Stimulated activated CD4-positive, alpha-beta T cell treated with anti-CD3 and anti-CD28 coated beads, Interleukin-12 subunit alpha, Interleukin-12 subunit beta, amount 100 ng/mL, for 48 hours (primary cell): ENCODE results near the gene THAP7.

Source experiments
- DNase-seq, 3 donors: peaks; one replicate each; pipeline ENCODE4 v3.0.0-alpha.2; 2020; ENCODE audit warnings: low read depth in 2 of 3, low spot score in 1 of 3

The THAP7 gene

GRCh38 chr22:20965104-20965887, 36.6 kb downstream of the THAP7 start:
- no peak for DNase-seq

DNA sequence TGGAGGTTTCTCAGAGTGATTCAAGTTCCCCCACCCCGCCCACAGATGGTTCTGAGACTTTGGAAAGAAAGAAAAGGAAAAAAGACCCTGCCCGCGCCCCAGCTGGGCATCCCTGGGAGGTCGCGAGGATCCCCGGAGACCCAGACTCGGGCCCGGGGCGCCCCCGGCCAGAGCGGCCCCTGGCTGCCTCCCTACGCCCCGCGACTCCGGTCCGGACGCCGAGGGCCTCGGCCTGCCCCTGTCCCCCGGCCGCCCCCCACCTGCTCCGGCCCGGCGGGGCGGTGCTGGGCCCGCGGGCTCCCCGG, 37.2 kb downstream of the THAP7 start:
- DNase-seq, result no peak

- no peak for DNase-seq
Measured at GRCh38 chr22:20964090-20964798, 37.7 kb downstream of the THAP7 start.

DNA sequence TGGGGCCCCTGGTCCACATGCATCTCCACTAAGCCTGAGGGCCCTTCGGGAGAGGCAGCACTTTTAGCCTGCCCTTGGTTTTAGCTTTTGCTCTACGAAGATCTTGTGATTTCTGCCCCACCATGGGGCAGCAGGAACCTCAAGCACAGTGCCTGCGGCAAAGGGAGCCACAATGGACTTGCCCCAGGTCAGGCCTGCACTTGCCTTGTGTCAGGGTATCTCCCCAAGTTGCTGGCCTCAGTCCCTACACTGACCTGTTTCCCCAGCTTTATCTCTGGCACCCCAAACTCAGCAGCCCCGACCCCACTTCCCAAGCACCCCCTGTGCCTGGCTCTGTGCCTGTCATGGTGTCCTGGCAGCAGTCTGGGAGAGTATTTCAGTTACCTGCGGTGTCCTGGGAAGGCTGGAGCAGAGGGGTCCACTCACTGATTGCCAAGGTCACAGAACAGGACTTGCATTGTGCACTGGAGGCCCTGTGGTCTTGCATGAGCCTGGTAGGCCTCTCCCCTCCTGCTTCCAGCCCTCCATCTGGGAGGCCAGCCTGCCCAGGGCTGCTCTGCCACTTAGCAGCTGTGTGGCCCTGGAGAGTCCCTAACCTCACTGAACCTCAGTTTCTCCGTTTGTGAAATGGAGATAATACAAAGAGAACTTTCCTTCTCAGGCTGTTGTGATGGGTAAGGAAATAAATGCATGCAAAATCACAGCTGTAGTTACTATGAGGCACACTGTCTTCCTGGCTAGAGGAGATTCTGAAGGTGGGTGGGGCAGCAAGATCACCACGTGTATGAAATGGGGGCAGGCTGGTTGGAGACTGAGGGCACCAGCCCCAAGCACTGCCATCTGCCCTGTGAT, 38.5 kb downstream of the THAP7 start:
- no peak for DNase-seq

DNA sequence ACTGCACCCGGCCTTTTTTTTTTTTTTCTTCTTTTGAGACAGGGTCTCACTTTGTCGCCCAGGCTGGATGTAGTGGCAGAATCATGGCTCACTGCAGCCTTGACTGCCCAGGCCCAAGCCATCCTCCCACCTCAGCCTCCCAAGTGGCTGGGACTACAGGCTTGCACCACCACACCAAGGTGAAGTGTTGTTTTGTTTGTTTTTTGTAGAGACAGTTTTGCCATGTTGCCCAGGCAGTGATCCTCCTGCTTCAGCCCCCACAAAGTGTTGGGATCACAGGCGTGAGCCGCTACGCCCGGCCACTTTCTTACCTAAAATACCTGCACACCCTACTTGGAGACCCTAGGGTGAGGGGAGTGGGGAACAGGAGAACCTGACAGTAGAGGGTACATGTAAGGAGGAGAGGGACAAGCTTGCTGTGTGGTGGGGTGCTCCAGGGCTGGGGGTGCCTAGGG, 39.4 kb downstream of the THAP7 start:
- no peak for DNase-seq

DNA sequence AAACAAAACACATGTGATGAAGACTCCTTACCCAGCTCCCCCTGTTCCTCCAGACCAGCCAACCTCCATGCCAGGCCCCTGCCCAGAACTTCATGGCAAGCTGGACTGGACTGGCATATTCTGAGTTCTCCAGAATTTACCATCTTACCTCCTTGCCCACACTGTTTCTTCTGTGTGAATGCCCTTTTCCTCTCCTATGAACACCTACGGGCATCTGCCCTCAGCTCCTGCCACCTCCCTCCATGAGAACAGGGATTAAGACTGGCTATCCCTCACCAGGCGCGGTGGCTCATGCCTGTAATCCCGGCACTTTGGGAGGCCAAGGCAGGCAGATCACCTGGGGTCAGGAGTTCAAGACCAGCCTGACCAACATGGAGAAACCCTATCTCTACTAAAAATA, 41.3 kb downstream of the THAP7 start:
- no peak for DNase-seq

DNA sequence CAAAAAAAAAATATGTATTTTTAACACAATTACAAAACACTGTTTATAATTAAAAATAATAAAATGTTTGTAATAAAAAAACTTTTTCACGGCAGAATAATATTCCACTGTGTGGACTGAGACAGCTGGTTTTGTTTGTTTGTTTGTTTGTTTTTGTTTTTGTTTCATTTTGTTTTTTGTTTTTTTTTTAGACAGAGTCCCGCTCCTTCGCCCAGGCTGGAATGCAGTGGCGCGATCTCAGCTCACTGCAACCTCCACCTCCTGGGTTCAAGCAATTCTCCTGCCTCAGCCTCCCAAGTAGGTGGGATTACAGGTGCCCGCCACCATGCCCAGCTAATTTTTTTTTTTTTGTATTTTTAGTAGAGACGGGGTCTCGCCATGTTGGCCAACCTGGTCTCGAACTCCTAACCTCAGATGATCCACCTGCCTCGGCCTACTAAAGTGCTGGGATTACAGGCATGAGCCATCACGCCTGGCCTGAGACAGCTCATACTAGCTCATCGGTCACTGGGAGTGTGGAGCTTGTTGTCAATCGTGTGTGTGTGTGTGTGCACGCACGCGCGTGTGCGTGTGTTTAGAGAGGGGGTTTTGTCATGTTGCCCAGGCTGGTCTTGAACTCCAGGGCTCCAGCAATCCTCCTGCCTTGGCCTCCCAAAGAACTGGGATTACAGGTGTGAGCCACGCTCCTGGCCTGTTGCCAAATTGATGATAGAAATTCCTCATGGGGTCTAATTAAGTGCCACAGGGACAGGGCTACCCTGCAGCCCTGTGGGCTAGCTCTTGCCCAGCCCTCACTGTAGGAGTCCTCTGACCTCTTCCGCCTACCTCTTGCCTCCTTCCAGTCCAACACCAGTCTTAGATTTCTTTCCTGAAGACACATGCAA, 42.1 kb downstream of the THAP7 start:
- no peak for DNase-seq

DNA sequence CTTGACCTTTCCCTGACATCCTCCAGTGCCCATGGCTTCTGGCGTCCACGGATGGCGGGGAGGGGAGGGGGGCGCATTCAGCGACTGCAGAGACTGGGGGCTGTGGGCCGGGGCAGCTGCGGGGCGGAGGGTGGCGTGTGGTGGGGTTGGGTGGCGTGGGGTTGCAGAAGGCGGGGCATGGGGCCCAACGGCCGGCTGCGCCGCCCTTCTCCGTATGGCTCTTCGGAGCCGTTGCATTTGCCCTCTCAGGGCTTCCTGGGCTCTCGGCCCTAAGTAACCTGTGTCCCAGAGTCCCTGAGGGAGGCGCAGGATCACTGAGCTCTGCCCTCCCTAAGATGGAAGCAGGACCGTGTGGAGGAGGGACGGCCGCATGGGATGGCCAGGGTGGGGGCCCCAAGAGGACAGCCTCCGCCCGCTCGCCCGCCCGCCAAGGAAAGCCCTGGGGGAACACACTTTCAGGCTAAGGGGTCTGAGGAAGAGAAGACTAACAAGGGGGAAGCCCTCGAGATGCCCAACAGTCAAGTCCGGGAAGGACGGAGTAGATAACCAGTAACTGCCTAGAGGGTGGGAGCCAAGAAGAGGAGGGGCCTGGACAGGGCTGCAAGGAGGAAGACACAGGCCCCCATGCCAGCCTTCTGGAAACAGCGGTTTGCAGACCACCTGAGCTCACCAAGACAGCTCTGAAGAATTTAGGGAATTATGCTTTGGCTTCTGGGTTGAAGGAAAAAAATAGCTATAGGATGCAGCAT, 44.1 kb downstream of the THAP7 start:
- DNase-seq, result no peak

DNA sequence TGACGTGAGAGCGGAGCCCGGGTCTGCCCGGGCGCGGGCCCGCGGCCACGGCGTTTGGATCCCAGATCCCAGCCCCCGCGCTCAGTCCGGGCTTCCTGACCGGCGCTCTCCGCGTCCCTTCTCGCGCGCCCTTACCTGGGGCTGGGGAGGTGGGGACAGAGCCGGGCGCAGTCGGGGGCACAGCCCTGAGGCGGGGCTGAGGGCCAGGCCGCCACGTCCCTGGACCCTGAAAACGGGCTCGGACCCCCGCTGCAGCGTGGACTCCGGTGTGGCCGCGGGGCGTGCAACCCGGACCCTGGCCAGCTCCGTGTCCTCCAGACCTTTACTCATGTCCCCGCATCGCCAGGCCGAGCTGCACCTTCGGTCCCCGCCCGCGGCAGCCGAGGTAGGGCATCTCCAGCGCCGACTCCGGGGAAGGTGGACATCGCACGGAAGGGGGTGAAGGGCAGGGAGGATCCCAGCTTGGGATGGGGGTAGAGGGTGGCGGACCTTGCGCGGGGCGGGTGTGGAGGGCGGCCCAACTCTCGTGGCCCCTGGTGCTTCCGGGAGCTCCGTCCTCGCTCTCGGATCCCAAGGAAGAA, 44.7 kb downstream of the THAP7 start:
- no peak for DNase-seq

DNA sequence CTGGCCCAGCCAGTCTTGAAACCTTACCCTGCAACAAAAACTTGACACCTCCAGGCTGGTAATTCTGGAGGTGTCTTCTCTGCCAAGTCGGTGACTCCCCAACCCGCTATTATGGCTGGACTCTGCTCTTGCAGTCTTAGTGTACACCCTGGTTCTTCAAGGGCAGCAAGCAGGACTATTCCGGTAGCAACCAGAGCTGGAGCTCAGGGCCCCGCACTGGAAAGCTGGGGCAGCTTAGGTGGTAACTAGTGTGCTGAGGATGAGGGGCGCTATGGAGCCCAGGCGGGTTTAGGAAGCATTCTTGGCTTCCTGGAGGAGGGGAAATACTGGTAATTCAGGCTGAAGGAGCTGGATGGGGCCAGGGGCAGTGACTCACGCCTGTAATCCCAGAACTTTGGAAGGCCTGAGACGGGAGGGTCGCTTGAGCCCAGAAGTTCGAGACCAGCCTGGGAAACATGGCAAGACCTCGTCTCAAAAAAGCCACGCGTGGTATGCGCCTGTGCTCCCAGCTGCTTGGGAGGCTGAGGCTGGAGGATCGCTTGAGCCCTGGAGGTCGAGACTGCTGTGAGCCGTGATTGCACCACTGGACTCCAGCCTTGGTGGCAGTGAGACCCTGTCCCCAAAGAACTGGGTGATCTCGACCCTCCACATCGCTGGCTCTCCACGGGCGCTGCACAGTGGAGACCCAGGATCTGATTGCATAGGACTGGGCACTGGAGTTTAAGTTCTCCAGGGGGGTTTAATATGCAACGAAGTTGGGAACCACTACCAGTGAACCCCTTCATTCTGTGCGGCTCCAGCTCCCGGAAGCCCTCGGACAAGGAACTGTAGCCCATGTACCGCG, 45.4 kb downstream of the THAP7 start:
- DNase-seq, result no peak

DNA sequence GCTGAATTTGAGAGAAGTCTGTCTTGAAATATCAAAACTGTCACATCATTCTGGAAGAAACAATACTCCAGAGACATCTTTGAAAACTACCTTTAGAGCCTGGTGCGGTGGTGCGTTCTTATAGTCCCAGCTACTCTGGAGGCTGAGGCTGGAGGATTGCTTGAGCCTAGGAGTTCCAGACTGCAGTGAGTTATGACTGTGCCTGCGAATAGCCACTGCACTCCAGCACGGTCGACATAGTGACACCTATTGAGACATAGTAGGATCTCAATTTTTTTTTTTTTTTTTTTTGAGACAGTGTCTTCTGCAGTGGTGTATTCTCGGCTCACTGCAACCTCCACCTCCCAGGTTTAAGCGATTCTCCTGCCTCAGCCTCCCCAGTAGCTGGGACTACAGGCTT, 46.4 kb downstream of the THAP7 start:
- DNase-seq, result no peak

DNA sequence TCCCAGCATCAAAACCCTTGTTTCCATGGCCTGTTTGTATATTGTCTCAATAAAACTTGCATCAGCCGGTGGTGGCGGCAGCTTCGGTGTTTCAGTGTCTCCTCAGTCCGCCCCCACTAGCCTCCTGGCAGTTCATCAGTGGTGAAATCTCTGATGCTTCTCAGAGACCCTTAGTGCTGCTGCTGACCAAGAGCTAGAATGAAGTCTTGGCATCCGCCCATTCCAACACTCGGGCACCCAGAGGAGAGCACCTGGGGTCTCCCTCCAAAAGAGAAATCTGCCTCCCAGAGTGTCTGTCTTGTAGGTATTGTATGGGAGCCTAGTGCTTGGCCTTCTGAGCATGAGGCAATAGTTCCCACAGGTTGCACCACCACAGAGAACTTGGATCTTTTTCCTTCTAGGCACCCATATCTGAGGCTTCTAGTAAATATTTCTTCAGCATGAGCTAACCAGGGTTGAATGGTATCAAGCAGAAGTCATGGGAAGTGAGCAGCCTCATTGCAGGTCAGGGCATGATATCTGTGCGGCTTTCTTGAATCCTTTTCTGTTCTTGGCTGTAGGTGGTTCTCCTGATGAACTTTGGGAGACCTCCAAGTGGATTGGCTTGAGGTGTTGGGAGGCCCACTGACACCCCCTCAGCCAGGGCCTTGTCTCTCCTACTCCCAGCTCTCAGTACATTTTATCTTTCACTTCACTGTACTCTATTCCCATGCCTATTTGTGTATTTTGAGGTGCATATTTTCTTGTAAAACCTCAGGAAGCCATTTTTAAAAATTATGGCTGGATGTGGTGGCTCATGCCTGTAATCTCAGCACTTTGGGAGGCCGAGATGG, 48.0 kb downstream of the THAP7 start:
- DNase-seq, result no peak

DNA sequence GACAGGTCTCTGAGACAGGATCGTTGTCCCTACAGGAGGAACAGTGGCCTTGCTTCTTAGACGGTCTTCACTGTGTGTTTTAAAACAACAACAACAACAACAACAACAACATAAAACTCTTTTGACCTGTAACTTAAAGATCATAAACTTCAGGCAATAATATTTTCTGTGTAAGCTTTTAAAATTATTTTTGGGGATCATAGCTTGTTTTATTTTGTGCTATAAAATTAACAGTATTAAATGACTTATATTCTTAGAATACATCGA, 48.6 kb downstream of the THAP7 start:
- no peak for DNase-seq

- DNase-seq, result no peak
Measured at GRCh38 chr22:20952544-20953341, 49.2 kb downstream of the THAP7 start.

DNA sequence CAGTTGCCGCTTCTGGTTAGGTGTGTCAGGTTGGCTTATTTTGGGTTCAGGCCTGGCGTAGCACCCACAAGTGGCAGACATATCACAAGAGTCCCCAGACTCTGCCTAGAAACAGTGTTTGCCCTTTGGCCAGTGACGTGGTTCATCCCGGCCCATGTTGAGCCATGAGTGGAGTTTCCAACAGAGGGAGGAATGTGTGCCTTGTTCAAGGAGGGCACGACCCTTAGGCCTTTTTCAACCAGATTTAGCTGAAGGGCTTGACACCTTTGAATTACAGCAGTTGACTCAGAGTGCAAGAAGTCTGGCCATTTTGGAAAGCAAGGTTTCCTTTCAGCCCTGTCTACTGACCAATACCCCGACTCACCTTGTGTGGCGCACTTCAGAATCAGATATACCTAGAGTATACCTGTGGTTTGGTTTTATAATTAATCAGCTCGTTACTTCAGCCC, 50.0 kb downstream of the THAP7 start:
- no peak for DNase-seq

DNA sequence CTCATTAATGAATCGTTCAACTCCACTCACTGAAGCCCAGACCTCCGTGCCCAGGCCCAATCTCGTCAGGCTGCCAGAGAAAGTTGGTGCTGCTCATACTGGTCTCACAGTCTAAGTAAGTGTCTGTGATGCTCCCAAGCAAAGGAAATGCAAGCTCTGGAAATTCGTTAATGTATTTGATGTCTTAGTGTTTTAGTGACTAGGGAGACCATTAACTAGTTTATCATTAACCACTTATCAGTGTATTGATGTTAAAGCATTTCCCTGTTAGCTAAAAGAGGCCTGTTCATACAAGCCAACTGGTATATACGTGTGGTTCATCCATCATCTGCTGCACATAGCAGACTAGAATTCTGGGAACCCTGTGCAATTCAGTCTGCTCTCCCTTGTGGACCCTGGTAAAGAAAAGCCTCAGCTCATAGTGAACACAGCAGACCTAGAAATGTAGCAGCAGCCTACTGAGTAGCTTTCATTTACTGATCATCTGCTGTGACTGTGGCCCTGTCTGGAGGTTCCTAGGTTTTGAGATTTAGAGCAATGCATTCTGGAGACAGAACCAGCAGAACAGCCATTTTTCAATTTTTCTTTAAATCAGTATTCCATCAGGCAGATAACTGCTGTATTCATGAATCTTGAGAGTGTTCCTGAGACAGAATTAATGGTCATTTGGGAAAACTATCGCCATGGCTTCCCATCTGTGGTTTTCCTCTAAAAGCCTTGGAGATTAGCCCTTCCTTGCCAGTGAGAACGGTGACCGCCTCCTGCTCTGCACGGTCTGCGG, 50.6 kb downstream of the THAP7 start:
- no peak for DNase-seq

- DNase-seq, result no peak
Measured at GRCh38 chr22:20949698-20950183, 52.2 kb downstream of the THAP7 start.
